Right kidney (tissue), 1 donor: ENCODE measurements around the gene NAPEPLD.
"Not testable (repeated sequence)": the region's sequence is repeated elsewhere in the genome, so short reads cannot be mapped to it uniquely, and the experiment has no call there.

Experiments used
- DNase-seq: peaks from one replicate; pipeline ENCODE4 v3.0.0-alpha.2; 2016

The NAPEPLD gene

DNA sequence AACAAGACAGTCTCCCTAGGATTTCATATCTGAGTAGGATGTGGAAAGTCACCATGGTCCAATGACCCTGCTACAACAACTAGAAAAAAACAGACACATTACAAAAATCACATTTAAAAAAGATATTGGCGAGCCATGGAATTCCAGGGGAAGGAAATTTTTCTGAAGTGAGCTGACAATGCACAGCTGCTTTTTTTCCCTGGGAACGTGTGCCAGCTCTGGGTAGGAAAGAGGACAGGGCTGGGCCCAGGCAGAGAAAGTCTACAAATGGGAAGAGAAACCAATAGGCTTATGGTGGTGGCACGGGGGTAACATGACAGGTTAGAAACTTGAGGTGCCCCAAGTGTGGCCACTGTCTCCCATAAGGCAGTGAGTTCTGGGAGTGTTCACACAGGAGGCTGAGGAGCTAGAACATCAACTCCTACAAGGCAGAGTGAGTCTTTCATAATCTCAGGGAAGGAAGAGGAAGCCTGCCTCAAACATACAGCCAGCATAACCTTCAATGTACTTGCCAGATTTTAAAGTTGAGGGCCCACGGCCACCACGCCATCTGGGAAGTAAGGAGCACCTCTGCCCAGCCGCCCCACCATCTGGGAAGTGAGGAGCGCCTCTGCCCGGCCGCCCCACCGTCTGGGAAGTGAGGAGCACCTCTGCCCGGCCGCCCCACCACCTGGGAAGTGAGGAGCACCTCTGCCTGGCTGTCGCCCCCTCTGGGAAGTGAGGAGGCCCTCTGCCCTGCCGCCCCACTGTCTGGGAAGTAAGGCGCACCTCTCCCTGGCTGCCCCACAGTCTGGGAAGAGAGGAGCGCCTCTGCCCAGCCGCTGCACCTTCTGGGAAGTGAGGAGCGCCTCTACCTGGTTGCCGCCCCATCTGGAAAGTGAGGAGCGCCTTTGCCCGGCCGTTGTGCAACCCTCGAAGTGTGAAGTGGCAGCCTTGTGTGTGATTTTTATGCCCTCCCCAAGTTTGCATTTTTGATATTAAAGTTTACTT lies 80.2 kb downstream of the NAPEPLD start:
- DNase-seq, result no peak

DNA sequence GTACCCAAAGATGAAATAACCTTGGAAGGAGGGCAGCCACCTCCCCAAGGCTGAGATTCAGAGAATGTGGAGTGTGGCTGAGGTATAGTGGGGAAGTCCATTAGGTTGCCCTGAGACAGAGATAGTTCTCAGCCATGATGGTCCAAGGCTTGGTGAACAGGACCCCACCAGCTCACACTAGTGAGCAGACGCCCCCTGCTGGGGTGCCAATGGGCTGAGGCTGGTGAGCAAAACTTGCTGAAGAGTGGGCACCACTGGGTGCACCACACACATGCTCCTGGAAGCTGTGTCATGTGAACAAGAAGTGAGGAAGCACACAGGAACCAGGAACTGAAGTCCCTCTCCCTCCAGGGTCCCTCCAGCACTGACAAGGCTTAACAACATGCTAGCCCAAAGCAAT lies 83.2 kb downstream of the NAPEPLD start:
- no peak for DNase-seq

GRCh38 chr7:103063895-103064294 lies 85.0 kb downstream of the NAPEPLD start:
- no peak for DNase-seq

GRCh38 chr7:103059471-103059870 lies 89.4 kb downstream of the NAPEPLD start:
- DNase-seq, result no peak

DNA sequence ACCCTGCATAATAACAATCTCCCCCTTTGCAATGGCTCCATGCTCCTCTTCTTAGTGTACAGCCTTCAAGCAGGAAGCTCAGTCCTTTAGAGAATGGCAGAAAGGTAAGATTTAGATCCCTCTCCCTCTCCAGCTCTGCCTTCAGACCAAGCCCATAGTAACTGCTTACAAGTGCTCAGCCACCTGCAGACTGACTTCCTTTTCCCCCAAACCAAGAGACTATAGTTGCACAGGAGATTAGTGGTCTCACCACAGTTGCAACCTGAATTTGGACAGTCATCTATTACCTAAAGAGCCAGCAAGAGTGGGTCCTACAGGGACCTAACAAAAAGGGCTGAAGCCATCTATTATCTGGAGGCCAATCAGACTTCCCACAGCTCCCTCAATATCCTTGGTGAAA lies 90.8 kb downstream of the NAPEPLD start:
- no peak for DNase-seq

- not testable (repeated sequence) for DNase-seq
Measured at GRCh38 chr7:103056006-103056405, 92.9 kb downstream of the NAPEPLD start.

GRCh38 chr7:103051519-103051918 lies 97.4 kb downstream of the NAPEPLD start:
- no peak for DNase-seq
